ENCODE data around the gene FAM131B.

- TF ChIP-seq CTCF (IDR thresholded peaks at IDR 0.05; ENCODE audit: low read depth, low read length, poor library complexity, severe bottlenecking) (no peak), EZH2phosphoT487 (IDR thresholded peaks at IDR 0.05; ENCODE audit: borderline replicate concordance, low read length) (no peak)
Observed at GRCh38 chr7:143401265-143401664, 38.8 kb upstream of the FAM131B start.

All from DOHH2 (cell line).